ENCODE results near the gene RAB2B. TPM values are rescaled to one million over a fixed set of nuclear protein-coding genes. Genes with fewer than 3 reads are reported as not detected.

The RAB2B gene
- total RNA-seq, 1 experiment from 2014 or later = 22.8 TPM

- Mint-ChIP-seq H3K36me3 (ENCODE audit: insufficient read depth, unreplicated experiment) (peaks cover 100% of the 10 kb centered on the region), H3K27ac (ENCODE audit: low read depth, unreplicated experiment) (no peak overlapping the region), H3K27me3 (ENCODE audit: insufficient read depth, unreplicated experiment) (no peaks in the 10 kb centered on the region), H3K4me3 (ENCODE audit: unreplicated experiment) (no peak overlapping the region), H3K4me1 (ENCODE audit: insufficient read depth, unreplicated experiment) (no peaks in the 10 kb centered on the region), H3K9me3 (ENCODE audit: unreplicated experiment) (no peaks in the 10 kb centered on the region)
- DNase-seq (ENCODE audit: unreplicated experiment) = no peak
- POLR2A ChIA-PET = interaction anchor here (0.7 to 2.7 kb wide), 7 partner anchors 10 to 41 kb away, joined by 3 to 11 read pairs (median 3); partner anchors contain the start of genes CHD8, METTL3, RAB2B and TOX4
- no TSS peak for BruUV-seq (replicated peaks)
- TF ChIP-seq CTCF (IDR thresholded peaks at IDR 0.05; ENCODE audit: unreplicated experiment) = no peak
- CTCF ChIA-PET = interaction anchor here (0.5 to 1.5 kb wide), 6 partner anchors 15 to 63 kb away, joined by 3 to 7 read pairs (median 4); partner anchors contain the start of genes RAB2B and TOX4
- intact Hi-C loops (cut with micrococcal nuclease) = no loop called here
Observed at GRCh38 chr14:21494902-21495762, 18.4 kb upstream of the RAB2B start.

GRCh38 chr14:21486640-21487087, 9.9 kb upstream of the RAB2B start:
- intact Hi-C loops (cut with micrococcal nuclease) = no loop called here
- TF ChIP-seq CTCF (IDR thresholded peaks at IDR 0.05; ENCODE audit: unreplicated experiment) = no peak
- DNase-seq (ENCODE audit: unreplicated experiment) = no peak
- H3K9me3 Mint-ChIP-seq (ENCODE audit: unreplicated experiment) = no peaks in the 10 kb centered on the region
- no peak overlapping the region for H3K27ac Mint-ChIP-seq (ENCODE audit: low read depth, unreplicated experiment)
- CTCF ChIA-PET = interaction anchor here (2.2 to 2.8 kb wide), 2 partner anchors 9 to 11 kb away, joined by 19 to 28 read pairs; partner anchors contain the start of gene TOX4
- H3K27me3 Mint-ChIP-seq (ENCODE audit: insufficient read depth, unreplicated experiment) = no peaks in the 10 kb centered on the region
- POLR2A ChIA-PET = interaction anchor here (2.3 kb wide), 1 partner anchor 9 kb away, joined by 14 read pairs; the partner anchor contains the start of genes RAB2B and TOX4
- H3K36me3 Mint-ChIP-seq (ENCODE audit: insufficient read depth, unreplicated experiment) = peaks cover 46% of the 10 kb centered on the region
- H3K4me3 Mint-ChIP-seq (ENCODE audit: unreplicated experiment) = no peak overlapping the region
- H3K4me1 Mint-ChIP-seq (ENCODE audit: insufficient read depth, unreplicated experiment) = no peaks in the 10 kb centered on the region
- no TSS peak for BruUV-seq (replicated peaks)

GRCh38 chr14:21476523-21476924, 235 bp downstream of the RAB2B start:
- POLR2A ChIA-PET = interaction anchor here (0.8 to 4.6 kb wide), 16 partner anchors 10 to 210 kb away, joined by 3 to 73 read pairs (median 8); partner anchors contain the start of genes CHD8 and METTL3
- no peaks in the 10 kb centered on the region for H3K9me3 Mint-ChIP-seq (ENCODE audit: unreplicated experiment)
- BruUV-seq (replicated peaks) = no TSS peak

More at GRCh38 chr14:21476523-21476924, 235 bp downstream of the RAB2B start:
- Mint-ChIP-seq H3K27me3 (ENCODE audit: insufficient read depth, unreplicated experiment) (no peaks in the 10 kb centered on the region), H3K4me1 (ENCODE audit: insufficient read depth, unreplicated experiment) (no peaks in the 10 kb centered on the region), H3K4me3 (ENCODE audit: unreplicated experiment) (peak overlapping the region; percentile 87), H3K27ac (ENCODE audit: low read depth, unreplicated experiment) (peak overlapping the region; percentile 98), H3K36me3 (ENCODE audit: insufficient read depth, unreplicated experiment) (peaks cover 24% of the 10 kb centered on the region)
- intact Hi-C loops (cut with micrococcal nuclease) = loop anchor here (5.0 kb wide), 1 partner anchor 81 kb away; no protein-coding TSS in a partner anchor
- no peak for TF ChIP-seq CTCF (IDR thresholded peaks at IDR 0.05; ENCODE audit: unreplicated experiment)
- CTCF ChIA-PET = interaction anchor here (0.6 to 6.4 kb wide), 11 partner anchors 11 to 406 kb away, joined by 3 to 57 read pairs (median 4); partner anchors contain the start of gene CHD8
- peak; percentile 86 for DNase-seq (ENCODE audit: unreplicated experiment)
